CD4-positive, CD25-positive, alpha-beta regulatory T cell (primary cell): Measurements from ENCODE around the gene DNAJC3. TPM values are rescaled to one million over a fixed set of nuclear protein-coding genes. Genes with fewer than 3 reads are reported as not detected.

Experiments
- polyA plus RNA-seq, 4 donors: library from polyadenylated mRNA; unstranded; fragments of 300-500 nt; fragmentation: Illumina TruSeq; gene quantifications; one replicate each; pipeline ENCODE4 v1.2.3, GENCODE V29; 2021
- total RNA-seq: library from RNA; stranded (reverse); gene quantifications from one replicate; pipeline ENCODE4 v1.2.3, GENCODE V29; 2022

The DNAJC3 gene
- total and polyA plus RNA-seq, 5 donors from 2014 or later = 11.1 to 22.4 (median 15.0) TPM

Other genes with a start within 250 kb of the DNAJC3 start
- not detected for gene CLDN10, start 124.4 kb upstream of the DNAJC3 start, total RNA-seq
- gene CLDN10, start 124.4 kb upstream of the DNAJC3 start, polyA plus RNA-seq = not detected
- gene DZIP1, start 32.4 kb upstream of the DNAJC3 start, total RNA-seq = not detected
- gene DZIP1, start 32.4 kb upstream of the DNAJC3 start, polyA plus RNA-seq = not detected